Esophagus squamous epithelium (tissue), 4 donors: ENCODE measurements around the gene GPC5.

Experiments used
- POLR2A ChIP-seq, 4 donors: fragments of 450-650 bp; IDR thresholded peaks; one replicate each; pipeline ENCODE4 v1.6.1; 2017; ENCODE audit warnings: antibody characterized with exemption in 4 of 4, mild to moderate bottlenecking in 4 of 4, moderate library complexity in 3 of 4
- TF ChIP-seq, protein P1 (sequence below), 6 experiments: fragments of 450-650 bp in 4 of 6; fragments of 200-600 bp in 2 of 6; sonication (generic) in 2 of 6; IDR thresholded peaks; one replicate each; pipeline ENCODE4 v1.5.1; 2016 to 2019; ENCODE audit warnings: antibody characterized with exemption in 6 of 6, mild to moderate bottlenecking in 4 of 6, moderate library complexity in 4 of 6

DNA sequence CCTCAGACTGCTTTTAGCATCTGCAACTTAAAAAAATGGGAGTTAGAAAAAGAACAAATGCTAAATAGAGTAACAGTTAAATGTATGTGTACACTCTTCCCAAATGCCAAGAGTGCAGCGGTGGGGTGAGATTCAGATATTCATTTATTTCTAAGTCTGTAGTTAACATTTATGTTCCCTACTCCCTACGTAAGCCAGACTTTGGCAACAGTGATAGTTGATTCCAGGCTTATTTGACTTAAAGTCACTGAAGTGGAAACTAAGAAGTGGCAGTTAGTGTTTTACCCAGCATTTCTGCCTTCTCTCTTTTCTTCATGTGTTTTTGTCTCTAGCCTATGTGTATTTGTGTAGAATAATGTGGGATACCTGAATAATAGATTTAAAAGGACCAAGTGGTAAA is 46.4 kb upstream of the GPC5 start:
- TF ChIP-seq, protein P1, sequence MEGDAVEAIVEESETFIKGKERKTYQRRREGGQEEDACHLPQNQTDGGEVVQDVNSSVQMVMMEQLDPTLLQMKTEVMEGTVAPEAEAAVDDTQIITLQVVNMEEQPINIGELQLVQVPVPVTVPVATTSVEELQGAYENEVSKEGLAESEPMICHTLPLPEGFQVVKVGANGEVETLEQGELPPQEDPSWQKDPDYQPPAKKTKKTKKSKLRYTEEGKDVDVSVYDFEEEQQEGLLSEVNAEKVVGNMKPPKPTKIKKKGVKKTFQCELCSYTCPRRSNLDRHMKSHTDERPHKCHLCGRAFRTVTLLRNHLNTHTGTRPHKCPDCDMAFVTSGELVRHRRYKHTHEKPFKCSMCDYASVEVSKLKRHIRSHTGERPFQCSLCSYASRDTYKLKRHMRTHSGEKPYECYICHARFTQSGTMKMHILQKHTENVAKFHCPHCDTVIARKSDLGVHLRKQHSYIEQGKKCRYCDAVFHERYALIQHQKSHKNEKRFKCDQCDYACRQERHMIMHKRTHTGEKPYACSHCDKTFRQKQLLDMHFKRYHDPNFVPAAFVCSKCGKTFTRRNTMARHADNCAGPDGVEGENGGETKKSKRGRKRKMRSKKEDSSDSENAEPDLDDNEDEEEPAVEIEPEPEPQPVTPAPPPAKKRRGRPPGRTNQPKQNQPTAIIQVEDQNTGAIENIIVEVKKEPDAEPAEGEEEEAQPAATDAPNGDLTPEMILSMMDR (IDR thresholded peaks at IDR 0.05), result no peak
- TF ChIP-seq POLR2A (IDR thresholded peaks at IDR 0.05), result no peak
